NCI-H510A treated with DMSO at 0.1 percent for 48 hours (cell line): ENCODE measurements around the gene SLC23A3.
"Not testable (repeated sequence)": the region's sequence is repeated elsewhere in the genome, so short reads cannot be mapped to it uniquely, and the experiment has no call there.

Experiments used
- DNase-seq: peaks from one replicate; lab custom pipeline; 2025; lab: John Stamatoyannopoulos, UW

Gene SLC23A3

GRCh38 chr2:219204425-219205164, 34.8 kb upstream of the SLC23A3 start:
- DNase-seq: no peak

GRCh38 chr2:219201331-219201730, 31.5 kb upstream of the SLC23A3 start:
- DNase-seq: not testable (repeated sequence)

- DNase-seq: not testable (repeated sequence)
These were observed 30.9 kb upstream of the SLC23A3 start for GRCh38 chr2:219200502-219201326.

- no peak for DNase-seq
These were observed 29.8 kb upstream of the SLC23A3 start for GRCh38 chr2:219199470-219200211.

GRCh38 chr2:219198974-219199373, 29.1 kb upstream of the SLC23A3 start:
- DNase-seq: no peak

- DNase-seq: no peak
These were observed 27.6 kb upstream of the SLC23A3 start for GRCh38 chr2:219197388-219197787.

- no peak for DNase-seq
These were observed 17.1 kb upstream of the SLC23A3 start for GRCh38 chr2:219186754-219187456.

GRCh38 chr2:219184121-219184520, 14.3 kb upstream of the SLC23A3 start:
- DNase-seq: no peak

GRCh38 chr2:219183151-219183772, 13.4 kb upstream of the SLC23A3 start:
- DNase-seq: no peak

- no peak for DNase-seq
These were observed 12.7 kb upstream of the SLC23A3 start for GRCh38 chr2:219182331-219183150.

- no peak for DNase-seq
These were observed 11.7 kb upstream of the SLC23A3 start for GRCh38 chr2:219181531-219181930.

- DNase-seq: no peak
These were observed 11.1 kb upstream of the SLC23A3 start for GRCh38 chr2:219180961-219181360.

GRCh38 chr2:219179601-219180465, 10.0 kb upstream of the SLC23A3 start:
- no peak for DNase-seq

- DNase-seq: peak; percentile 18
These were observed 8.7 kb upstream of the SLC23A3 start for GRCh38 chr2:219178377-219179175.

GRCh38 chr2:219177552-219178376, 7.9 kb upstream of the SLC23A3 start, which contains the start of gene RETREG2:
TSS of gene RETREG2 (plus strand) at chr2:219178275. CDS start at chr2:219178353, 78 bp downstream.
- DNase-seq: peak; percentile 91

- peak; percentile 86 for DNase-seq
These were observed 7.2 kb upstream of the SLC23A3 start, which contains the start of gene CNPPD1 for GRCh38 chr2:219176818-219177551. TSS of gene CNPPD1 (minus strand) at chr2:219176925. CDS start at chr2:219176828, 97 bp downstream.
